Endometrial microvascular endothelial cells (primary cell): ENCODE data around the gene GM2A. TPM values are rescaled to one million over a fixed set of nuclear protein-coding genes. Genes with fewer than 3 reads are reported as not detected.
"Not testable (repeated sequence)": the region's sequence is repeated elsewhere in the genome, so short reads cannot be mapped to it uniquely, and the experiment has no call there.

Experiments used
- in situ Hi-C: cut with HindIII; loops from 2 replicates; pipeline ENCODE4 v1.10.0; 2017; ENCODE audit warnings: low sequenced_read_pairs, low pct_unique_long_range_greater_than_20kb; ENCODE audit errors: inconsistent ontology term
- total RNA-seq: library from RNA; depleted of rRNA; stranded (reverse); fragments of >200 nt; gene quantifications from one replicate; pipeline ENCODE4 v1.2.3, GENCODE V29; 2015; ENCODE audit errors: inconsistent ontology term

The GM2A gene
- total RNA-seq, 1 donor from 2014 or later: 36.6 TPM

GRCh38 chr5:151225071-151225470 lies 27.9 kb upstream of the GM2A start:
- in situ Hi-C loops: no loop called here

- in situ Hi-C loops: no loop called here
Measured at GRCh38 chr5:151225475-151225874, 27.5 kb upstream of the GM2A start.

- in situ Hi-C loops: no loop called here
Measured at GRCh38 chr5:151227918-151228447, 25.0 kb upstream of the GM2A start.

- in situ Hi-C loops: no loop called here
Measured at GRCh38 chr5:151228986-151229385, 24.0 kb upstream of the GM2A start.

GRCh38 chr5:151230048-151230680 lies 22.8 kb upstream of the GM2A start:
- in situ Hi-C loops: no loop called here

DNA sequence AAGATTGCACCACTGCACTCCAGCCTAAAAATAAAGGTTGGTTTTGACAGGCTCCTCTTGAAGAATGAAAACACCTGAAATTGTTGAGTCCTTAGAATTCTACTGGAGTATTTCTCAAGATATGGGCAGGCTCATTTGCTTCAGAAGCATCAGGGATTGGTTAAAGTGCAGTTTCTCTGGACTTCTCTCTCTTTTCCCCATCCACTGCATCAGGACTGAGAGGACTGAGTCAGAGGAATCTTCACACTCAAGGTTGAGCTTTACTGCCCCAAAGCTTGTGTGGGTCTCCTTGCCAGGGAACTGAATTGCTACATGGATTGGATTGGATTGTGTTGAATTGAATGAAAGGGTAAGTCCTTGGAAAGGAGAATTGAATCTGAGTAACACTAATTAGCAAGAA lies 21.6 kb upstream of the GM2A start:
- in situ Hi-C loops: no loop called here

DNA sequence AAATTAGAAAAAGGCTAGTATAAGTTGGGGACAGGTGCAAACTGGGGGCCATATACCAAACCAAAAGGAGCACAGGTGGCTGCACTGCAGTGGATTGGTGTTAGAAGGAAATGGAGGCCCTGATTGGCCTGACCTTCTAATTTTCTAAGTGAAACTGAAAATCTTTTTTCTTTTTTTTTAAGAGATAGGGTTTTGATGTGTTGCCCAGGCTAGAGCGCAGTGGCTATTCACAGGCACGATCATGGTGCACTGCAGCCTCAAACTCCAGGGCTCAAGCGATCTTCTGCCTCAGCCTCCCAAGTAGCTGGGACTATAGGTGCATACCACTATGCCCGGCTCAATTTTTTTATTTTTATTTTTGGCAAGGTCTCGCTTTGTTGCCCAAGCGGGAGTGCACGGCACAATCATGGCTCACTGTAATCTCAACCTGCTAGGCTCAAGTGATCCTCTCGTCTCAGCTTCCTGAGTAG lies 19.3 kb upstream of the GM2A start:
- in situ Hi-C loops: no loop called here

GRCh38 chr5:151234476-151235238 lies 18.3 kb upstream of the GM2A start:
- in situ Hi-C loops: no loop called here

DNA sequence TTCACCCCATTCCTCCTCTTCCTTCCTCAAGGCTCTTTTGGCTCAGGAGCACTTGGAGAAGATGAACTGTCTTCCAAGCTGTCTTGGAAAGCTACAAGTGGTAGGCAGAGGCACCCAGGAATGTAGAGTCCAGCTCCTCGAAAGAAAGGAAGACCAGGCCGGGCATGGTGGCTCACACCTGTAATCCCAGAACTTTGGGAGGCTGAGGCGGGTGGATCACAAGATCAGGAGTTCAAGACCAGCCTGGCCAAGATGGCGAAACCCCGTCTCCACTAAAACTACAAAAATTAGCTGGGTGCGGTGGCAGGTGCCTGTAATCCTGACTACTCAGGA lies 17.8 kb upstream of the GM2A start:
- in situ Hi-C loops: not testable (repeated sequence)

- in situ Hi-C loops: no loop called here
Measured at GRCh38 chr5:151236888-151237287, 16.1 kb upstream of the GM2A start.

DNA sequence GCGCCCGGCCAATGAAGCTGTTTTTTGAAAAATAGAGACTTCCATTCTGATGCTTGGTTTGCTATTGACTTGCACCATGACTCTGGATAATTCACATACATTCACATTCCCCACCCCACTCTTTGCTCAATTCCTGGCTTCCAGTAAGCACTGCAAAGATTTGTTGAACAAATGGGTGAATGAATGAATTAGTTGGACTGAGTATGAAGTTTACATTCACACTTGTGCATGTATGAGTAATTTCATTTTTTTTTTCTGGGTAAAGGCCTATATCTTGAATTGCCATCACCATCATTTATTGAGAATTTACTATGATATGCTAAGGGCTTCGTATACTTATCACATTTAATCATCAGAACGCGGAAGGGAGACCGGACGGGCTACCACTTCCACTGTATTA lies 15.3 kb upstream of the GM2A start:
- in situ Hi-C loops: no loop called here

DNA sequence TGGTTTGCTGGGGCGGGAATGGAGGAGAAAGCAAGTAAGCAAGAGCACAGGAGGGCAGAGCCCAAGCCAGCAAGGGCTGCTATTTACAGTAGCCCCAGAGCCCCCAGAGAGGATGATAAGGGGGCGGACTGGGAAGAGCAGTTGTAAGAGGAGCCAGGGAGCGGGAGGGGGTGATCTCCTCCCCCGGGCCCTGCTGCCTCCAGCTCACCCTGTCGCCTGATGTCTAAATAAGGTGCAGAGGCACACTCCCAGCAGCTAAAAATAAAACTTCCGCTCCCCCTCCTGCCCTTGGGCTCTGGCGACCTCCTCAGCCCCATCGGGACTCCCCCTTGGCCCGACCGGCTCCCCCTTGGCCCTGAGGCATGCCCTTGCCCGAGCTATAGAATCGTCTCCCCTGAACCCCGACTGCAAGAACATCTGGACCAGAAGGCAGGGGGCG lies 14.7 kb upstream of the GM2A start:
- in situ Hi-C loops: no loop called here

GRCh38 chr5:151239237-151239861 lies 13.6 kb upstream of the GM2A start:
- in situ Hi-C loops: no loop called here

- in situ Hi-C loops: not testable (repeated sequence)
Measured at GRCh38 chr5:151240268-151240835, 12.6 kb upstream of the GM2A start.

DNA sequence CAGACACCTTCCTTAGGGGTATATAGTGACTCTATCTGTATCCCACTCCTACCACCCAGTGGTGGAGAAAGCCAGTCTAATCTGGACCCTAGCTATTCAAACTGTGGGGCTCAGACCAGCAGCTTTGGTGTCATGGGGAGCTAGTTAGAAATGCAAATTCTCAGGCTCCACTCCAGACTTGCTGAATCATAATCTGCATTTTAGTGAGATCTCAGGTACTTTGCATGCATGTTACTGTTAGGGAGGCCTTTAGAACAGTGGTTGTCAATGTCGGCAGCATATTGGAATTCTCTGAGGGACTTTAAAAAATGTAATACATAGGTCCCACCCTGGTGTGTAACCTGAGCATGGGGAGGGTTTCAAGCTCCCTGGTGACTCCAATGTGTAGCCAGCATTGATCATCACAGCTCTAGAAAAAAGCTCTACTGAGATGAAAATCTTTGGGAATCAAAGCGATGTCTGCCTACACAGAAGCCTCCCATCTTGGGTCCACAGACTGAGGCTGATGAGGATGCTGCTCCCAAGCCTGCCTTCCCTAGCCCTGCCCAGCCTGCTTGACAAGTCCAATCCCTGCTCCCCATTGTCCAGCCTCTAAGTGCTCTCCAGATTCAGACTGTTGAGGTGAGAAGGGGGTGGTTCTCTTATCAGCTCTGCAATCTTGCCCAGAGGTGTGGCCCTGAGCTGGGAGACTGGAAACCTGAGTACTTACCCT lies 11.9 kb upstream of the GM2A start:
- in situ Hi-C loops: no loop called here

DNA sequence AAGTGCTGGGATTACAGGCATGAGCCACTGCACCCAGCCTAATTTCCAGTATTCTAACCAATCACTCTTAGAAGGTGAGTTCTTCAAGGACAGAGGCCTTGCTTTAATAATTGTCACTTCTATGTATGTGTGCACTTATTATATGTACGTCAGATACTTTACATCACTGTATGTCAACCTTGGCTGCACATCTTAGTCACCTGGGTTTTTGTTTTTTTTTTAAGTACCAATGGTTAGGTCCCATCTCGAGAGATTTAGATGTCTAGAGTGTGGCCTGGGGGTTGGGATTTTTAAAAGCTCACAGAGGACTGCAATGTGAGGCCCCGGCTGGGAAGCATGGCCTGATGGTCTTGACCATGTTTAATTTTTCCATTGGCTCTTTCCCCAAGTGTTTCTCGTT lies 9.9 kb upstream of the GM2A start:
- in situ Hi-C loops: no loop called here

DNA sequence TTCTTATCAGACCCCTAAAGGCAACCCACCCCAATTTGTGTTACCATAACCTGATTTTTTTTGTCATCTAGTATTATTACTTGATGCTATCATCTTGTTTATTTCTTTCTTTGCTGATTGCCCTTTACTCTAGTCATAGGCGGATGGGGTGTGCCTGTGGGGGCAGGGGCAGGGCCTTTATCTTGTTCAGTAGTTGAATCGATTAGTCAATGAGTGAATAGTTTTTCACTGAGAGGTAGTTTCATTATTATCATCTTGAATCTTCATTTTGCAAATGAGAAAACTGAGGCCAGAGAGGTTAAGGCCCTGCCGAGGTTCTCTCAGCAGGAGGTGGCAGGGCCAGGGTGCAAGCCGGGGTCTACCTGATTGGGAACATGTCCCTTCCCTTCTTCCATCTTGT lies 9.4 kb upstream of the GM2A start:
- in situ Hi-C loops: no loop called here

DNA sequence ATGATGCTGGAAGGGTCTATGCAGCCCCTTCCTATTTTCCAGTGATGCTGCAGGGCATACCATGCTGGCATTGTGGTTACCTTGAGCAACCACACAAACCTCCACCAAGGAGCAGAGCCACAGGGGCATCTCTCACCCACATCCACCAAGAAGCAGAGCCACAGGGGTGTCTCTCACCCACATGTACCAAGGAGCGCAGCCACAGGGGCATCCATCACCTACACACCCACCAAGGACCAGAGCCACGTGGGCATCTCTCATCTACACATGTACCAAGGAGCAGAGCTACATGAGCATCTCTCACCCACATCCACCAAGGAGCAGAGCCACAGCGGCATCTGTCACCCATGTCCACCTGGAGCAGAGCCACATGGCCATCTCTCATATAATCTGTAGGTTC lies 8.8 kb upstream of the GM2A start:
- in situ Hi-C loops: no loop called here

DNA sequence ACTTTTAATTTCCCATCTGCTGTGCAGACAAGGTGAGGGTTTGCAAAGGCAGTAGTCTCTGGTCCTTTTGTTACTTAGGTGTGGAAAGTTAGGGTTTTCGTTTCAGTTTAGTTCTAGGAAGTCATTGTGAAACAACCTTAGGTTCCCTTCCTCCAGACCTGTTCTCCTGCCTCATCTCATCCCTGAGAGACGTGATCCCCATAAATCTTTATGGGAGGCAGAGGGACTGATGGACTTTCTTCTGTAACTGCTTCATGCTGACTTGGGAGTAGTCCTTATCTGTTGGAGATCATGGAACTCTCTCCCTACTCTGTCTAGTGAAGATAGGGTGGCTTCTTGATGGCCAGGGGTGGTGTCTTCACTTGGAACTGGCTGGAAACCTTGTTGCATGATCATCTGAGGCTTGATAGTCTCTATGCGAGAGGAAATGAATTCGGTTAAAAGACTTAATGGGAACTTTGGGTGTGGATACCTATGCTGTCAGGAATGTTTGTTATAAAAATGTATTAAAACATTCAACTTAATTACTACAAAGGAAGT lies 7.2 kb upstream of the GM2A start:
- in situ Hi-C loops: no loop called here
